ENCODE measurements around the gene ADAMTS1.

The ADAMTS1 gene

GRCh38 chr21:26790296-26790695 is 54.9 kb downstream of the ADAMTS1 start:
- Mint-ChIP-seq H3K4me1 (no peaks in the 10 kb centered on the region), H3K27ac (no peak overlapping the region), H3K4me3 (no peak overlapping the region), H3K9me3 (no peaks in the 10 kb centered on the region), H3K27me3 (no peaks in the 10 kb centered on the region)
- no peak for ATAC-seq
- no peak for DNase-seq

- no peaks in the 10 kb centered on the region for H3K4me1 Mint-ChIP-seq
- DNase-seq (no peak), ATAC-seq (no peak)
- no peak overlapping the region for H3K4me3 Mint-ChIP-seq
- H3K27me3 Mint-ChIP-seq: no peaks in the 10 kb centered on the region
- no peak overlapping the region for H3K27ac Mint-ChIP-seq
- no peaks in the 10 kb centered on the region for H3K9me3 Mint-ChIP-seq
These were observed 56.4 kb downstream of the ADAMTS1 start for GRCh38 chr21:26788790-26789189.
